Frontal cortex (tissue), 4 donors: Measurements from ENCODE around the gene TPRG1L. TPM values are rescaled to one million over a fixed set of nuclear protein-coding genes. Genes with fewer than 3 reads are reported as not detected.
"Not testable (repeated sequence)": the region's sequence is repeated elsewhere in the genome, so short reads cannot be mapped to it uniquely, and the experiment has no call there.

Experiments
- DNase-seq, 2 donors: peaks; one replicate each; pipeline ENCODE4 v3.0.0; 2012; ENCODE audit warnings: low spot score in 2 of 2
- FAIRE-seq: peaks from 2 replicates; lab custom pipeline; 2012; peaks lifted over from hg19 to GRCh38; lab: Jason Lieb, UNC
- total RNA-seq: library from RNA; depleted of rRNA; stranded (reverse); fragments of >200 nt; gene quantifications from one replicate; pipeline ENCODE4 v1.2.3, GENCODE V29; 2014
- donor health status: control.
- donor health status: control.
- donor health status: control.

TPRG1L gene
- total RNA-seq = 23.6 TPM

GRCh38 chr1:3624200-3625136, at the start of gene TPRG1L:
Gene TPRG1L (plus strand): TSS chr1:3625015. CDS start chr1:3625073, 58 bp downstream.
- DNase-seq = peak; percentile 100
- FAIRE-seq = peak; percentile 3

- FAIRE-seq, DNase-seq: not testable (repeated sequence)
Measured at GRCh38 chr1:3575515-3575914, 49.3 kb upstream of the TPRG1L start.

- DNase-seq = no peak
- FAIRE-seq = no peak
Measured at GRCh38 chr1:3575993-3576392, 48.8 kb upstream of the TPRG1L start.

GRCh38 chr1:3577300-3577699, 47.5 kb upstream of the TPRG1L start:
- peak in 1 of 2 donors; percentile 61 for DNase-seq

GRCh38 chr1:3577711-3578432, 46.9 kb upstream of the TPRG1L start:
- no peak for DNase-seq
- FAIRE-seq = no peak

More at GRCh38 chr1:3577300-3577699, 47.5 kb upstream of the TPRG1L start:
- FAIRE-seq = no peak

- no peak for DNase-seq
- no peak for FAIRE-seq
Measured at GRCh38 chr1:3578433-3578805, 46.4 kb upstream of the TPRG1L start.

GRCh38 chr1:3578906-3579305, 45.9 kb upstream of the TPRG1L start:
- FAIRE-seq (no peak), DNase-seq (no peak)

- DNase-seq = no peak
- no peak for FAIRE-seq
Measured at GRCh38 chr1:3579626-3580025, 45.2 kb upstream of the TPRG1L start.

- DNase-seq (no peak), FAIRE-seq (no peak)
Measured at GRCh38 chr1:3580231-3580630, 44.6 kb upstream of the TPRG1L start.

GRCh38 chr1:3581296-3582036, 43.3 kb upstream of the TPRG1L start:
- FAIRE-seq (no peak), DNase-seq (no peak)

GRCh38 chr1:3583751-3584150, 41.1 kb upstream of the TPRG1L start:
- not testable (repeated sequence) for DNase-seq, FAIRE-seq

GRCh38 chr1:3584915-3585314, 39.9 kb upstream of the TPRG1L start:
- no peak for DNase-seq
- no peak for FAIRE-seq

- FAIRE-seq, DNase-seq: not testable (repeated sequence)
Measured at GRCh38 chr1:3585353-3585868, 39.4 kb upstream of the TPRG1L start.

GRCh38 chr1:3585940-3586568, 38.8 kb upstream of the TPRG1L start:
- FAIRE-seq (no peak), DNase-seq (no peak)

GRCh38 chr1:3586986-3587759, 37.6 kb upstream of the TPRG1L start:
- FAIRE-seq (no peak), DNase-seq (no peak)

GRCh38 chr1:3588395-3588794, 36.4 kb upstream of the TPRG1L start:
- FAIRE-seq (no peak), DNase-seq (no peak)

GRCh38 chr1:3590139-3590763, 34.6 kb upstream of the TPRG1L start:
- DNase-seq = no peak
- no peak for FAIRE-seq
